GM12878 (cell line): ENCODE data around the gene CCDC6. TPM values are rescaled to one million over a fixed set of nuclear protein-coding genes. Genes with fewer than 3 reads are reported as not detected.

Source experiments
- ATAC-seq: fragments of 200-7000 bp; cut with Tn5 transposase; 3 replicates; pipeline ENCODE4 v1.9.1; 2020; ENCODE audit warnings: mild to moderate bottlenecking, moderate library complexity
- BruUV-seq: library from RNA; stranded (reverse); fragments of 400-500 nt; replicated peaks from 2 replicates; lab custom pipeline; 2021; lab: Mats Ljungman, UMichigan
- CTCF ChIA-PET: fragments of 300-600 bp; sonication (Branson Sonifier 250); formaldehyde crosslinking; extraction: SDS; loops from one replicate; lab custom pipeline; 2021; ENCODE audit warnings: inconsistent platforms; lab: Yijun Ruan, JAX
- POLR2A ChIA-PET: fragments of 350-600 bp; formaldehyde crosslinking; extraction: SDS; loops from one replicate; lab custom pipeline; 2021; ENCODE audit warnings: inconsistent platforms; lab: Charles Lee
- RAD21 ChIA-PET: fragments of 300-600 bp; sonication (Branson Sonifier 250); formaldehyde crosslinking; loops from one replicate; lab custom pipeline; 2023; ENCODE audit warnings: antibody characterized with exemption; ENCODE audit not compliant: unreplicated experiment; lab: Charles Lee
- SMC1A ChIA-PET: fragments of 300-600 bp; sonication (Branson Sonifier 250); formaldehyde crosslinking; loops from one replicate; lab custom pipeline; 2023; ENCODE audit not compliant: unreplicated experiment, uncharacterized antibody; lab: Charles Lee
- DNase-seq: peaks from one replicate; pipeline ENCODE4 v3.0.0-alpha.2; 2011; ENCODE audit warnings: low read depth, low spot score
- FAIRE-seq: peaks from 3 replicates; lab custom pipeline; 2011; peaks lifted over from hg19 to GRCh38; lab: Jason Lieb, UNC
- H2AFZ ChIP-seq: 2 replicates; pipeline ENCODE4 v1.6.0; 2011; ENCODE audit warnings: low read depth, low read length, control low read depth; ENCODE audit not compliant: control insufficient read depth
- H3K27ac ChIP-seq: 2 replicates; pipeline ENCODE4 v1.5.1; 2011; ENCODE audit warnings: control low read depth; ENCODE audit not compliant: control insufficient read depth, insufficient read depth
- H3K27me3 ChIP-seq, 2 experiments: replicated peaks in 1 of 2; 2 replicates each; pipeline versions ENCODE4 v1.6.0 to v1.6.1; 2011; ENCODE audit warnings: low read length in 1 of 2; ENCODE audit not compliant: control insufficient read depth in 2 of 2, insufficient read depth in 2 of 2
- H3K36me3 ChIP-seq, 2 experiments: 2 replicates each; pipeline ENCODE4 v1.5.1; 2011; ENCODE audit warnings: low read length in 1 of 2; ENCODE audit not compliant: control insufficient read depth in 2 of 2, insufficient read depth in 2 of 2
- H3K4me1 ChIP-seq: 2 replicates; pipeline ENCODE4 v1.6.1; 2011; ENCODE audit warnings: mild to moderate bottlenecking, low read length, moderate library complexity, mixed read lengths; ENCODE audit not compliant: control insufficient read depth, insufficient read depth
- H3K4me2 ChIP-seq: 2 replicates; pipeline ENCODE4 v1.6.0; 2011; ENCODE audit warnings: control low read depth; ENCODE audit not compliant: control insufficient read depth, insufficient read depth
- H3K4me3 ChIP-seq: fragments of 200-600 bp; sonication (generic); 2 replicates; pipeline ENCODE4 v1.5.1; 2016
- H3K79me2 ChIP-seq: 2 replicates; pipeline ENCODE4 v1.6.0; 2011; ENCODE audit warnings: low read length; ENCODE audit not compliant: control insufficient read depth, insufficient read depth
- H3K9ac ChIP-seq: 2 replicates; pipeline ENCODE4 v1.8.0; 2011; ENCODE audit warnings: low read length, control low read depth, mixed read lengths; ENCODE audit not compliant: control insufficient read depth, insufficient read depth
- H3K9me3 ChIP-seq: replicated peaks from 3 replicates; pipeline ENCODE4 v1.5.1; 2011; ENCODE audit warnings: mild to moderate bottlenecking, low read length; ENCODE audit not compliant: control insufficient read depth, insufficient read depth
- H4K20me1 ChIP-seq: 2 replicates; pipeline ENCODE4 v1.6.0; 2011; ENCODE audit not compliant: control insufficient read depth, insufficient read depth
- ATF2 ChIP-seq: IDR thresholded peaks from 2 replicates; pipeline ENCODE4 v1.6.1; 2012; ENCODE audit warnings: low read length, inconsistent platforms
- BCL3 ChIP-seq: IDR thresholded peaks from 2 replicates; pipeline ENCODE4 v1.6.1; 2011; ENCODE audit warnings: borderline replicate concordance, low read depth, mild to moderate bottlenecking, moderate library complexity, low read length; ENCODE audit not compliant: insufficient read depth, poor library complexity, severe bottlenecking
- BMI1 ChIP-seq: fragments of 450-650 bp; IDR thresholded peaks from 2 replicates; pipeline ENCODE4 v1.6.1; 2016; ENCODE audit warnings: mild to moderate bottlenecking, moderate library complexity, borderline replicate concordance
- BRCA1 ChIP-seq: IDR thresholded peaks from 2 replicates; pipeline ENCODE4 v1.6.1; 2011; ENCODE audit warnings: low read depth, low read length, improper control_type of control experiment
- CBFB ChIP-seq: IDR thresholded peaks from 2 replicates; pipeline ENCODE4 v1.6.1; 2016; ENCODE audit warnings: antibody characterized with exemption, low read depth
- CHD1 ChIP-seq: IDR thresholded peaks from 2 replicates; pipeline ENCODE4 v1.6.1; 2012; ENCODE audit warnings: low read depth, low read length, improper control_type of control experiment
- LARP7 ChIP-seq: fragments of 450-650 bp; IDR thresholded peaks from 2 replicates; pipeline ENCODE4 v1.6.1; 2017; ENCODE audit warnings: mild to moderate bottlenecking
- NFXL1 ChIP-seq: fragments of 450-650 bp; IDR thresholded peaks from 2 replicates; pipeline ENCODE4 v1.6.1; 2017; ENCODE audit warnings: antibody characterized with exemption, mild to moderate bottlenecking, borderline replicate concordance
- NR2C1 ChIP-seq: fragments of 450-650 bp; IDR thresholded peaks from 2 replicates; pipeline ENCODE4 v1.6.1; 2017; ENCODE audit warnings: antibody characterized with exemption, mild to moderate bottlenecking, moderate library complexity
- RBBP5 ChIP-seq: fragments of 200-600 bp; sonication (generic); conservative IDR thresholded peaks from 2 replicates; pipeline ENCODE4 v1.6.1; 2016
- RCOR1 ChIP-seq: conservative IDR thresholded peaks from 2 replicates; pipeline ENCODE4 v1.6.1; 2012; ENCODE audit warnings: low read depth, low read length, improper control_type of control experiment
- SIX5 ChIP-seq: IDR thresholded peaks from 2 replicates; pipeline ENCODE4 v1.6.1; 2011; ENCODE audit warnings: mild to moderate bottlenecking, low read depth, low read length, moderate library complexity; ENCODE audit not compliant: severe bottlenecking
- SMARCA5 ChIP-seq: fragments of 450-650 bp; IDR thresholded peaks from 2 replicates; pipeline ENCODE4 v1.6.1; 2017; ENCODE audit warnings: mild to moderate bottlenecking
- SP1 ChIP-seq: IDR thresholded peaks from one replicate; pipeline ENCODE4 v1.6.1; 2011; ENCODE audit warnings: low read depth, low read length
- SUPT20H ChIP-seq: IDR thresholded peaks from 2 replicates; pipeline ENCODE4 v1.6.1; 2011; ENCODE audit warnings: low read depth, mild to moderate bottlenecking, low read length, moderate library complexity, borderline replicate concordance; ENCODE audit not compliant: control insufficient read depth
- TCF12 ChIP-seq: IDR thresholded peaks from 2 replicates; pipeline ENCODE4 v1.6.1; 2011; ENCODE audit warnings: low read depth, mild to moderate bottlenecking, low read length
- WGBS: methylation state at CpG from one replicate; pipeline ENCODE4 v1.1.6; 2016; ENCODE audit warnings: low lambda C conversion rate; ENCODE audit not compliant: insufficient replicate concordance, insufficient coverage; ENCODE audit errors: missing lambda C conversion rate; 5-methylcytosine and 5-hydroxymethylcytosine counted together
- in situ Hi-C: fragments of 300-500 bp; cut with MboI; formaldehyde crosslinking; loops from 9 replicates; pipeline ENCODE4 v1.14.3; 2018; ENCODE audit warnings: mixed read lengths
- intact Hi-C: fragments of 100-400 bp; cut with micrococcal nuclease; formaldehyde crosslinking; loops from one replicate; pipeline ENCODE4 v1.14.2; 2022; ENCODE audit not compliant: unreplicated experiment
- polyA plus RNA-seq, 11 experiments: library from polyadenylated mRNA; depleted of rRNA in 4 of 11; unstranded in 6 of 11; stranded (reverse) in 5 of 11; fragments of >200 nt; fragmentation: Nextera tagmentation in 4 of 11; fragmentation: Illumina TruSeq in 1 of 11; extraction: Ambion mirVana in 4 of 11; extraction: Trizol in 1 of 11; gene quantifications; 1 replicate in 1 of 11; 2 replicates in 10 of 11; pipeline versions ENCODE4 v1.2.1 to v1.2.3, GENCODE V29; 2011 to 2016; ENCODE audit warnings: inconsistent platforms in 2 of 11, missing spikeins in 2 of 11, low read depth in 1 of 11
- total RNA-seq, 4 experiments: library from RNA; depleted of rRNA in 3 of 4; stranded (reverse); fragments of >200 nt in 3 of 4; fragmentation: Illumina TruSeq in 1 of 4; extraction: Trizol in 1 of 4; gene quantifications; 2 replicates each; pipeline versions ENCODE4 v1.2.1 to v1.2.3, GENCODE V29; 2013 to 2021
- TF ChIP-seq, protein P1 (sequence below): IDR thresholded peaks from 2 replicates; pipeline ENCODE4 v1.6.1; 2012; ENCODE audit warnings: improper control_type of control experiment, low read depth, low read length; ENCODE audit not compliant: insufficient replicate concordance
- TF ChIP-seq, protein P2 (sequence below): IDR thresholded peaks from 2 replicates; pipeline ENCODE4 v1.6.1; 2011; ENCODE audit warnings: low read depth, mild to moderate bottlenecking, low read length, moderate library complexity, borderline replicate concordance; ENCODE audit errors: extremely low read depth

The CCDC6 gene
- total and polyA plus RNA-seq, 10 of the 15 experiments (the other 5 are each of a cell fraction or from before 2014, with no cell fraction given): 11.8 to 46.2 (median 26.7) TPM

GRCh38 chr10:59847888-59848287 is 58.5 kb downstream of the CCDC6 start:
- no peak overlapping the region for H3K9ac ChIP-seq
- no peak for DNase-seq
- peaks cover 0 to 11% of the 10 kb centered on the region in 2 experiments; a peak in 1 of 4 replicates for H3K36me3 ChIP-seq
- SMC1A ChIA-PET: interaction anchor here (1.0 to 1.7 kb wide), 3 partner anchors 9 to 60 kb away, joined by 3 to 6 read pairs (median 5); no protein-coding TSS in a partner anchor
- no peak overlapping the region for H3K4me2 ChIP-seq
- BruUV-seq: no TSS peak
- no peak for ATAC-seq
- in situ Hi-C loops (no loop called here), intact Hi-C loops (no loop called here)
- H2AFZ ChIP-seq: no peak overlapping the region
- WGBS: 71% methylated on average over 7 of the region's 7 CpGs
- H3K27ac ChIP-seq: no peak overlapping the region
- H3K4me1 ChIP-seq: no peaks in the 10 kb centered on the region
- CTCF ChIA-PET: no interaction called here
- H3K4me3 ChIP-seq: no peak overlapping the region
- RAD21 ChIA-PET: no interaction called here
- no peaks in the 10 kb centered on the region for H3K9me3 ChIP-seq
- no peaks in the 10 kb centered on the region for H4K20me1 ChIP-seq
- no peak for FAIRE-seq
- no peaks in the 10 kb centered on the region for H3K27me3 ChIP-seq
- no peaks in the 10 kb centered on the region for H3K79me2 ChIP-seq
- POLR2A ChIA-PET: no interaction called here
- TF ChIP-seq SMARCA5 (no peak), RBBP5 (no peak), CHD1 (no peak), RCOR1 (no peak), ATF2 (no peak), SP1 (no peak), SUPT20H (no peak), BCL3 (no peak), NFXL1 (no peak), BRCA1 (no peak), CBFB (no peak), BMI1 (no peak), NR2C1 (no peak), TCF12 (no peak), SIX5 (no peak), LARP7 (no peak)
- TF ChIP-seq, protein P1, sequence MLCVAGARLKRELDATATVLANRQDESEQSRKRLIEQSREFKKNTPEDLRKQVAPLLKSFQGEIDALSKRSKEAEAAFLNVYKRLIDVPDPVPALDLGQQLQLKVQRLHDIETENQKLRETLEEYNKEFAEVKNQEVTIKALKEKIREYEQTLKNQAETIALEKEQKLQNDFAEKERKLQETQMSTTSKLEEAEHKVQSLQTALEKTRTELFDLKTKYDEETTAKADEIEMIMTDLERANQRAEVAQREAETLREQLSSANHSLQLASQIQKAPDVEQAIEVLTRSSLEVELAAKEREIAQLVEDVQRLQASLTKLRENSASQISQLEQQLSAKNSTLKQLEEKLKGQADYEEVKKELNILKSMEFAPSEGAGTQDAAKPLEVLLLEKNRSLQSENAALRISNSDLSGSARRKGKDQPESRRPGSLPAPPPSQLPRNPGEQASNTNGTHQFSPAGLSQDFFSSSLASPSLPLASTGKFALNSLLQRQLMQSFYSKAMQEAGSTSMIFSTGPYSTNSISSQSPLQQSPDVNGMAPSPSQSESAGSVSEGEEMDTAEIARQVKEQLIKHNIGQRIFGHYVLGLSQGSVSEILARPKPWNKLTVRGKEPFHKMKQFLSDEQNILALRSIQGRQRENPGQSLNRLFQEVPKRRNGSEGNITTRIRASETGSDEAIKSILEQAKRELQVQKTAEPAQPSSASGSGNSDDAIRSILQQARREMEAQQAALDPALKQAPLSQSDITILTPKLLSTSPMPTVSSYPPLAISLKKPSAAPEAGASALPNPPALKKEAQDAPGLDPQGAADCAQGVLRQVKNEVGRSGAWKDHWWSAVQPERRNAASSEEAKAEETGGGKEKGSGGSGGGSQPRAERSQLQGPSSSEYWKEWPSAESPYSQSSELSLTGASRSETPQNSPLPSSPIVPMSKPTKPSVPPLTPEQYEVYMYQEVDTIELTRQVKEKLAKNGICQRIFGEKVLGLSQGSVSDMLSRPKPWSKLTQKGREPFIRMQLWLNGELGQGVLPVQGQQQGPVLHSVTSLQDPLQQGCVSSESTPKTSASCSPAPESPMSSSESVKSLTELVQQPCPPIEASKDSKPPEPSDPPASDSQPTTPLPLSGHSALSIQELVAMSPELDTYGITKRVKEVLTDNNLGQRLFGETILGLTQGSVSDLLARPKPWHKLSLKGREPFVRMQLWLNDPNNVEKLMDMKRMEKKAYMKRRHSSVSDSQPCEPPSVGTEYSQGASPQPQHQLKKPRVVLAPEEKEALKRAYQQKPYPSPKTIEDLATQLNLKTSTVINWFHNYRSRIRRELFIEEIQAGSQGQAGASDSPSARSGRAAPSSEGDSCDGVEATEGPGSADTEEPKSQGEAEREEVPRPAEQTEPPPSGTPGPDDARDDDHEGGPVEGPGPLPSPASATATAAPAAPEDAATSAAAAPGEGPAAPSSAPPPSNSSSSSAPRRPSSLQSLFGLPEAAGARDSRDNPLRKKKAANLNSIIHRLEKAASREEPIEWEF: no peak
- TF ChIP-seq, protein P2, sequence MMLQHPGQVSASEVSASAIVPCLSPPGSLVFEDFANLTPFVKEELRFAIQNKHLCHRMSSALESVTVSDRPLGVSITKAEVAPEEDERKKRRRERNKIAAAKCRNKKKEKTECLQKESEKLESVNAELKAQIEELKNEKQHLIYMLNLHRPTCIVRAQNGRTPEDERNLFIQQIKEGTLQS: no peak
